ENCODE measurements around the gene PBX1.

PBX1 gene

DNA sequence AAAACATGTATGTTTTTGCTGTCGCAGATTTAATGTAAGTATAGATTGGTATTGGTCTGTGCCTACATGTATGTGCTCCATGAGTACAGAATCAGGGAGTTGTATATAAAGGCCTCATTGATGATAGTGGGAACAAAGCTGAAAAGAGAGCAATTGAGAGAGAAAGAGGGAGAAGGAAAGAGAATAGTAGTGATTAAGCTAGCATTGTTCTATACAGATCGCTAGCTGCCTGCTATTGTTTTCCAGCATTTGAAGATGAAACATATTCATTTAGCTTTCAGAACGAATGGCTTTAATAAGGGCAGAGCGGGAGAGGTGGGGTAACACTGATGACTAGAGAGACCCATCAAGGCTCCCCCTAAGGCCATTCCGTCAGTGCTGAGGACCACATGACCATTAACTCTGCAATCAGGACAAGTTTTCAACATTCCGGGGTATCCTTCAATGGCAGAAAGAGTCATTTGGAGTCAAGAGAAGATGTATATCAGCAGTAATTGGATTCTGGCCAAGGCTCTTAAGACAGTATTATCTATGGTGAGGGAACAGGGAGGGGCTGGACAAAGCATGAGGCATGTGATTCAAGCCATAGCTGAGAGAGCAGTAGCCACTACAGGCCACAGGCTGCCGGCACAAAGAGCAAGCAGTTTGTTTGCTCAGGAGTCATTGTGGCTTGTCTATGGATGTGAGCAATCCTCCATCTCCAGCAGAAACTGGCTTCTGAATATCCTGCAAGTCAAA is 176.5 kb downstream of the PBX1 start:
- no peak for DNase-seq

DNA sequence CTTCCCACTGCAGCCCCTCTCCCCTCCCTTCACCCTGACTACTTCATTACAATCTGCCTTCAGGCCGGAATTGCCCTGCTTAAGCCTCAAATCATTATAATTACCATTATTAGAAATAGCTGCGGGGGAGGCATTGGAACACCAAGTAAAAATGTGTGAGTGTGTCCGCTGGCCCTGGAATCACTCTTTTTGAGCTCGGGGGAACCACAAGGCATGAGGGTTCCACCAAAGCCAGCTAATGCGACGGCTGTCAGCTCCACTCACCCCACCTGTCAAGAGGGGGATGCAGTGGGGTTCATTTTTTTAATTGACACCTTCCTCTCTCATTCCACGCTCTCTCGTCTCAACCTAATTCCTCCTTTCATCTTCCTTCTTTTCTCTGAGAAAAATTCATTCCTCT is 177.2 kb downstream of the PBX1 start:
- no peak for DNase-seq

DNA sequence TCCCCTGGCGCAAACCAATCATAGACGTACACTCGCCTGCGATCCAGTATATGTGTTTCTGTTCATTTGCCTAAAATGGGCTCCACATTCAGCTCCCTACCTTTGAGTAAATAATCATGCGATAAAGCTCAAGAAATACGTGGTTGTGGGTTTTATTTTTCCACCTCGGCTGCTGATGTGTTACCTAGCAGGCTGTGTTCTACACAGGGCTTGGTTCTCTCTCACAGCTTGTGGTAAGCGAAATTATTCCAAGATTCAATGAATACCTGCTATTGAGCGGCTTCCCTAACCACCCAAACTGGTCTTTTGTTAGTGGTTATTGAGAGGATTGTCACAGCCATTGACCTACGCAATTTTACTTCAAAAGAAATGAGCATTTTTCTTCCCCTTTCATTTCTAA is 180.2 kb downstream of the PBX1 start:
- DNase-seq: no peak

DNA sequence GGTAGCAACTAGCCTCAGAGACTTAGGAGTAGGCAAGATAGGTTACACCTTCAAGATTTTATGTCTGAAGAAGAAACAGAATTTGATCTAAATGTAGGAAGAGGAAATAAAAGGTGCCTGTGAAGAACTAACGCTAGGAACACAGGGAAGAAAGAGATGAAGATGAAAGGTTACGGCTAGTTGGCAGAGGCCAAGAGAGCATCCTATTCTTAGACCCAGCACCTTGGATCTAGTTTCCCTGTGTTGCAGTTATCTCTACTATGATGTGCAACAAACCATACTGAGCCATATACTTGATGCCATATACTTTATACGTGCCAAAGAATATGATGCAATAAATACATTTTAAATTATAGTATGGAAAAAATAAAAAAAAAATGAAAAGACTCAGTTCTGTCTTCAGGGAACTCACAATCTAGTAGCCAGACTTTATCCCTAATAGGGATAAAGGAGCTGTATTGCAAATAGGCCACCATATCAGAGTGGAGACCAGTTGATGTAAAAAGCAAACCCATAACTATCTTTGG is 181.1 kb downstream of the PBX1 start:
- DNase-seq: no peak

DNA sequence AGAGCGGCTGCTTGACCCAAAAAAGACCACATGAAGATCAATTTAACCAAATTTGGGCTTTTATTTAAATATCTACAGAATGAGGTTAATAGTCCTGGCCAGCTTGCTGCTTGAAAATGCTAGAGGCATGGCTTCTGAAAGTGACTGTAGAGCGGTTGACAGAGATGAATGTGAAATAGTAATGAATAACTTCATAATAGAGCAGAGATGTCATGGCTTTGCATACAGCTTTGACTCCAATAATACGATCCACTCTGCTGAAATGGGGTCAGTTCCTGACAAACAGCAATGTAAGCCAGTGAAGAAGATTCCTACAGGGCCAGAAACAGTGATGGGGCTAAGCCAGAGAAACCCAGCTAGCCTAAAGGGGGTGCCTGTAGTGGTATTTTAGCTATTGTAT is 183.8 kb downstream of the PBX1 start:
- DNase-seq: no peak

DNA sequence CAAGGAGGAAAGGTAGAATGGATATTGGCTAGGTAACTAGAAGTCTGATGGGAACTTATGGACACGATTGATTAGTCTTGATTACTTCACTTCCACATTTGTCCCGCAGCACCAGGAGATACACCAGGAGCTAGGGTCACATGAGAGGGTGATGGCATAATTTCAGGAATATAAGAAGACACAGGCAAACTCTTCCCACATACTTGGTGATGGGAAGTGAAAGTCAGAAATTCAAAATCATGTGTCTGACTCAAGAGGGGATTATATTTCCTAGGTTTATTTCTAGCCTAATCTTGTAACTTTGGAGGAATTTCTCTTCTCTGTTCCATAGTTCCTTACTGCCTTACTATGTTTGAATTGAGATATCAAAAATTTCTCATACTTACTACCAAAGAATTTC is 185.0 kb downstream of the PBX1 start:
- no peak for DNase-seq

DNA sequence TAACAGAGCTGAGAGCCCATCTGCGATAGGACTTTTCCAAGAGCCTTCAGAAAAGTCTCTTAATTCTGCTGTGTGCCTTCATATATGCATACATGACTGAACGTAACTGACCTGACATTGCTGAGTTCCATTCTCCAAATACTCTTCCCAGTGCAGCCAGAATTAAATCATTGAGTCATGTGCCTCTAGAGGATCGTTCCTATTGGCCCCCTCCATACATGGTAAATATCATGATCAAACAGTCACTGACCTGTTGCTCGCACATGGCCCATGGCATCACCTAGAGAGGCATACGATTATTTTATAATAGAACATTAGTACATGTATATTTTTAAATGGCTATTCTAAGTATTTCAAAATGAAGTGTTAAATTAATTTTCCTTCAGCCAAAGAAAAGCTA is 186.8 kb downstream of the PBX1 start:
- DNase-seq: no peak

DNA sequence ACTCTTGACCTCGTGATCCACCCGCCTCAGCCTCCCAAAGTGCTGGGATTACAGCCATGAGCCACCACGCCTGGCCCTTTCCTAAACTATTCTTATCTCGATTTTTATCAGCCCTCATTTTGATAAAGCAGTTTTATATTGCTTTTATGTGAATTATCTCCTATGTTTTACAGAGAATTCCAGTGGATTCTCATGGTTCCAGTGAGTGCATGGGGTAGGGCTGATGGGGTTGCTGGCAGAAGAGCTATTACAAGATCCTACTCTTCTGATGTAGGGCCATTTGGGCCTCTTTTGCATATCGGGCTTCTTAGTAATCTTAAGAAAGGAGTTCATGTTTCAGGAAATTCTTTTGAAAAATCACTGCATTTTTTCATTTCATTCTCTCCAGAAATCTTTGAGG is 187.6 kb downstream of the PBX1 start:
- no peak for DNase-seq

DNA sequence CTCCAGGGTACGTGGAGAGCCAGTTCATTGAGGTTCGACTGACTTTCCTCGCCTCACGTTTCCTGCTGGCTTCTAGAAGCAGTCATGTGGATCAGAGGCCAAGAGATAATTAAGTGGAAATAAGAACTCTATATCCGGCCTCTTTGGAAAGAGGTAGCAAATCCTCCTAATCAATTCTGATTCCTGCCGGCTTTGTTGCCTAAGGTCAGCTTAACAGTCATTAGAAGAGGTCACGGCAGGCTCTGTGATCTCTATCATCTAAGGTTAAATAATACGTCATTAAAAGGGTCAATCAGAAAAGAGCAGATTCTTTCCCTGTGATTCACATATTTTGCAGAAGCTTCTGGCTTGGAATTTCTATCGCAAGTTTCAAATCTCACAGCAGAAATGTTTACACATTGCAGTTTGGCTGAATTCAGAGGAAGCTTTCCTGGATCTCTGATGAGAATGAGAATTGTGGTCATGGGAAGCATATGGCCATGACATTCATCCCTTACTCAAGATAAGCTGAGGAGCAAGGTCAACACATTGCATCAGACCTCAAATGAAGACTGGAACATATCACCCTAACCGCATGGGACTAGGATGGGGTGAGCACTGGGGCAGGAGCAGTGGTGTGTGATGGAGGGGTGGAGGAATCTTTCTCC is 189.4 kb downstream of the PBX1 start:
- no peak for DNase-seq

DNA sequence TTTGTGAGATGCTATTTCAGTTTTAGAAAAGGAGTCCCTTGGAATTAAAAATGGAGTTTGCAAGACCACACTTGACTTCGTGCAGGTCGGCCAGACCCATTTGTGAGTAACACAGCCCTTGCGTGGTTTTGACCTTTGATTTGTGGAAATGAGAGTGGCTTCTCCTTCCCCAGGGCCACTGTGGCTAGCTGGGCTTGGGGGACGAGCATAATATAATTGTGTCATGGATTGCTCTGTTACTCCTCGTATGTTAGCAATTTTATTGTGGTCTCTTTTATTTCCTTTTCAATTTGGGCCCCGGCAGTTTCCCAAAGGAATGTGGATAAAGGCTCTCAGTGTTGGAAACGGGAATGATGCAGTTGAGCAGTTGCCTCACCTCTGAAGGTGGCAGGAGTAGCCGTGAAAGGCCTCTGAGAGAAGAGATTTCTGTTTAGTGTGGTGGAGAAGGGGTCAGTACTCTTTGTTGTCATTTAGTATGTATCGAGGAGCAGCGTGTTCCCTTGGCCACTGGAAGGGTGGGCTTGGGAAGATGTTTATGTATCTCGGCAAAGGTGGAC is 194.6 kb downstream of the PBX1 start:
- DNase-seq: no peak

DNA sequence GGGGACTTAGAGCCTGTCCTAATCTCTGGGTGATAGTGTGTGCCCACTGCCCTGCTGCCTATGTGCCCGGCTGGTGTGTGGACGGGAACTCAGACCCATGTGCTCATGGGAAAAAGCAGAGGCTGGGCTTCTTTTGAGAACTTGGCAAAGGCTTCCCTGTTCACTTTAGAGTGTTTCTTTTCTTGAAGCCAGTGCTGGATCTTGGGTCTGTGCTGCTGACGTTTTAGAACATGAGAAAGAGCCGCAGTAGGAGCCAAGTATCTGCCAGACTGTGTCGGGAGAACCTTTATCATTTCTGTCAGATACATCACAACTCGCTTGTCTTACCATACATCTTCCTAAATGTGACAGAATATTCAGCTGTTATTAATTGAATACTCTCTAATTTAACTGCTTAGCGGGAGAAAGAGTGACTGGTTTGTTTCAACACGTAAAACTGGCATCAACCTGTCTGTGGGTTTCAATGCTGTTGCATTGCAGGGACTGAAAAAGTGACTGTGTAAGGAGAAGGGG is 195.2 kb downstream of the PBX1 start:
- DNase-seq: no peak

DNA sequence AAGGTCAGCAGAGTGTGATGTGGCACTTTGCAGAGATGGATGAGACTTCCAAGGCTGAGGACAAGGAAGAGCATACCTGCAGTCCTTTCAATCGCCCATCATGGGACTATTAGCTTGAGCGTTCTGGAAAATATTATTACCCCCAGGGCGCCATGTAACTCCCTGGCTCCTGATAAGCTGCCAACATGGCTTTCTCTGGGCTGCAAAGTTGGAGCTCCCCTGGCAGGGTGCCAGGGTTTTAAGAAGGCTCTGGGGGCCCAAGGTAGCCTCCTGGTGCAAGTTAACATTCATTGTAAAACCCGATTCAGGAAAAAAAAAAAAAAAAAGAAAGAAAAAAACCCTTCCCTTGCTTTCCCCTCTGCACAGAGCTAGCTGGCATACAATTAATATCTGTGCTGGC is 196.7 kb downstream of the PBX1 start:
- DNase-seq: no peak

DNA sequence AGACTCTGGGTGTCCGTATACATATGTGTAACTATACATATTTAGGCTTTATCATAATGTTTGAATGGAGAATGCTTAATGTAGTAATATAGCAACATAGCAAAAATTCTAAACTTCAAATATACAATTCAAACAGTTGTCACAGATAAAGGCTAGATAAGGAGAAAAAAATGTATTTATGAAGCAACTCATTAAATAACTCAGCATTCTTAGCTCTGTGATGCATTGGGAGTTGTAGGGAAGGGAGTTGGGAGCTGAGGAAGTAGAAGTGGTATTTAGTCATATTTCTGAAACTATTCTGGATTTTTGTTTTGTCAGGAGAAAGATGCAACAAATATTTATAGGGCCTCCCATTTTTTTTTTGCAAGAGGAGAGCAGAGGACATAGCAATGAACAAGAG is 197.8 kb downstream of the PBX1 start:
- no peak for DNase-seq

DNA sequence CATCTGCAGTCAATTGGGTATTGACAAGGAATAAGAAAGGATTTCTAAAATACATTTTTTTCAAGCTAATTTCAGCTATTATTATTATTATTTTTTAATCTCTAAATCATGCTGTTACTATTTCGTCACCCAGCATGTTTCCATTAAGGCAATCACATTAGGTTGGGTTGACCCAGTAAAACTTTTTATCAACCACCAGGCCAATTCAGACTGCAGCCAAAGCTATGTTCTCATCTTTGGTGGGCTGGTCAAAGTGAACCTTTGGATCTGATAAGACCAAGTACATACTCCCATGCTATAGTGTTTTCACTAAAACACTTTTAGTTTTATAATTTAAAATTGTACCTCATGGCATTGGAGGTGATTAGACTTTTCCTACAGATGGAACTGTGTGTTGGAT is 198.6 kb downstream of the PBX1 start:
- no peak for DNase-seq

DNA sequence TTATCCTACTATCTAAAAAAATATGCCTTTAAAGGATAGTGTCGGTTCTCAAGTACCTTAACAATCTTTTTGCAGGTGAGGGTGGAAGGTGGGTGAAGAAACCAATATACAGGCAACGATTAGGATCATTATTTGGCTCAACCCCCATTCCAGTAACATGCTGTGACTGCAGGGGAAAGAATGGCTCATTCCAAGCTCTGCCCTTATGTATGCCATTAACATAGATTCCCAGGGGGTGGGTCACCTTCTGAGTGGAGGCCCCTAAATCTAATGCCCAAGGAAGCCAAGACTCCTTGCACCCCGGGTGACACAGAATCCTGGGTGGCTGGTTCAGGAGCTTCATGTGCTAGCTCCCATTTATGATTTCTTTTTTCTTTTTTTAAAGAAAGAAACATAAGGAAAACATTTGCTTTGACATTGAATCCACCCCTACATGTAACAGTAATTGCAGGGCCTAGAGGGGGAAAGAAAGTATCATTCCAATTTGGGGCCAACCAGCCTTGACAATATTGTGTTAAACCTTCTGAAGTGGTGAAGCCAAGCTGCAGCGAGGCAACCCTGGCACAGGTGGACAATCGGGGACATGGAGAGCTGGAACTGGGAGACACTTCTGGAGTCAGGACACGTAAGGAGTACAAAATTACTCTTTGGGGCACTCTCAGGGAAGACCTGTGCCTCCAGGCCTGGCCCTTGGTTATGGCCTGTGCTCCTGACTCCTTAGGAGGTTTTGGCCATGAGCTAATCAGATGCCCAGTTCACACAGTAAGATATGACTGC is 200.3 kb downstream of the PBX1 start:
- DNase-seq: no peak

DNA sequence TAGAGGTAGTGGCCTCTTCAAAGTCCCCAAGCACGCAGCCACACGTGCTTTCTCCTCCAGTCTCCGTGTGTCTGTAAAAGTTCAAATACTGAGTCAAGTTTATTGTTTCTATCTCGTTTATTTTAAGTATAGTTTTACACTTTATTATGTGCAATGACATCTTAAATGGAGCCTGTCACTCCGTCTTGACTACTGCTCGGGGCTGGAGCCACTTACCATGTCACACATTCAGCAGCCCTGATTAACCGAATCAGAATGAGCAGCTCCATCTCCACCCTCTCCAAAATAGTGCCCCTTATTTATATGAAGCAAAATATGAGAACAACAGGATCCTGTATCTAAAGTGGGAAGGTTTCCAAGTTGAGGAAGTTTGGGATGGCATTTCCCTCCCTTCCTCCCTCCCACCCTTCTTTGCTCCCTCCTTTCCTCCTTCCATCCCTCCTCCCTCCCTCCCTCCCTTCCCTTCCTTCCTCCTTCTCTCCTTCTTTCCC is 201.0 kb downstream of the PBX1 start:
- DNase-seq: no peak

DNA sequence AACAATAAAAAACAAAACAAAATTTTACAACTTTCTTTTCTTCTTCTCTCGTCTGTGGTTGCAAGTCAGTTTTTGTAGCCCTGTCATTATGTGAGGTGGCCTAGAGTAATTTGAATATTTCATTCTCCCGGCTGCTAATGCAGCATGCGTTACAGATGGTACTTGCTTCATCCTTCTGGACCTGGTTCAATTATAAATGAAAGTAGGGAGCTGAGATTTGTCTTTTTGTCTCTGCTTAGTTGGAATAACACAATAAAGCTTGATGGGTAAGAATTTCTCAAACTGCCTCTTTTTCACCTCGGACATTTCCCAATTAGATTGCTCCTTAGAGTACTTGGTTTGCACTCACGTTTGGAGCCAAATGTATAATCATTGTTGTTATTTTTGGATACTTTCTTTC is 201.6 kb downstream of the PBX1 start:
- DNase-seq: no peak

DNA sequence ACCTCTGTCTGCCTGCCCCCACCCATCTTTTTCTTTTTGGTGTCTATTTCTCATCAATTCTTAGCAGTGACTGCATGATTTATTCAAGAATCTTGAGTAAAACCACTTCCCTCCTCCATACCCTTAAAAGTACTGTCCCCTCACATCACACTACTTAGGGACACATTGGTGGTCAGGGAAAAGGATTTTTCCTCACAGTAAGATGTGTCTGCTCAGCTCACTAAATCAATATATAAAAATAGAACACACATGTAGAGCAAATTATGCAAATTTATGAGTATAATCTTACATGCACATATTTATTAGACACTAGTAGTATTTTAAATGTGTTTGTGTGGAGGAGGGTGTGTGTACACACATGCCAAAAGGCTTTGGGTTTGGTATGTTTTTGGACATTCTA is 202.0 kb downstream of the PBX1 start:
- no peak for DNase-seq

DNA sequence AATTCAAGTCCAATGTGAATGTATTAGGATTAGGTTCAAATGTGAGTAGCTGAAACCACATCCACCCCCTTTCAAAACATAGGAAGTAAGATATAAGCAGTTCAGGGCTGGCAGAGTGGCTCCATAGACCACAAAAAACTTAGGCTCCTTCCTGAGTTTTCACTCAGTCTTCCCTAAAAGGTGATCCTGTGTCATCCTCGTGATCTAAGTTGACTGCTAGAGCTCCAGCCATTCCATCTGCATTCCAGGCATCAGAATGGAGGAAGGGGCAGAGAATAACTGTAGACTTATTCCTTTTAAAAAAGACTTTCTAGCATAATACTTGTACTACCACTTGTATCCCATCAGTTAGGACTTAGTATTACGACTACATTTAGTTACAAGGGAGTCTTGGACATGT is 204.1 kb downstream of the PBX1 start:
- no peak for DNase-seq

DNA sequence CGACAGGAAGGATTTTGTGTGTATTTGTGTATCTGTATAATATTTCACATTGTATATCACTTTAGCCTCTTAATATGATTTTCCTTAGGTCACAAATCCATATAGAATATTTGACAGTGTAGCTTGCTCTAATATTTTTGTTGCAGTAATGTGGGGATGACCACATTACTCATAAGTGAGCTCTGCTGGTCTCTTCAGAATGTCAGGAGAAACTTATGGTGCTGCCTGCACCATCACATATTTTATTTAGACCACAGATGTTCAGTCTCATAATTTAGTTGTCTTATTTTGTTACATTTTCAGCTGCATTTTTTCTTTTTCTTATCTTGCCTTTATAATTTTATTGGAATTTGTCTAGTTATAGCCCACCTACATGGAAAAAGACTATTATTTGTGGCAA is 205.3 kb downstream of the PBX1 start:
- DNase-seq: no peak

DNA sequence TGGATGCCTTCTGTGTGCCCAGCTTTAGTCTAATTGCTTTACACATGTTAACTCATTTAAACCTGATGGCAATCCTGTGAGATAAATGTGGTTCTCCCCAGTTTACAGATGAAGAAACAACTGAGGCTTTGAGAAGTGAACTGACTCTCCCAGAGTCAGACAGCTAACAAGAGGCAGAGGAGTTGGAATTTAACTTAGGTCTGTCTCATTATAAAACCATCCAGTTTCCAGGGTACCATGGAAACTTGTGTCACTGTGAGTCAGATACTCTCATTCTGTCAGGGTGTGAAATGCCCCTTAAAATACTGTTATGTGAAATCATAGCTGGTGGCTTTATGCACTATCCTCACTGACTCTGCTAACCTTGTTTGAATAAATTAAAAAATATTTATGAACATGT is 206.6 kb downstream of the PBX1 start:
- DNase-seq: no peak

DNA sequence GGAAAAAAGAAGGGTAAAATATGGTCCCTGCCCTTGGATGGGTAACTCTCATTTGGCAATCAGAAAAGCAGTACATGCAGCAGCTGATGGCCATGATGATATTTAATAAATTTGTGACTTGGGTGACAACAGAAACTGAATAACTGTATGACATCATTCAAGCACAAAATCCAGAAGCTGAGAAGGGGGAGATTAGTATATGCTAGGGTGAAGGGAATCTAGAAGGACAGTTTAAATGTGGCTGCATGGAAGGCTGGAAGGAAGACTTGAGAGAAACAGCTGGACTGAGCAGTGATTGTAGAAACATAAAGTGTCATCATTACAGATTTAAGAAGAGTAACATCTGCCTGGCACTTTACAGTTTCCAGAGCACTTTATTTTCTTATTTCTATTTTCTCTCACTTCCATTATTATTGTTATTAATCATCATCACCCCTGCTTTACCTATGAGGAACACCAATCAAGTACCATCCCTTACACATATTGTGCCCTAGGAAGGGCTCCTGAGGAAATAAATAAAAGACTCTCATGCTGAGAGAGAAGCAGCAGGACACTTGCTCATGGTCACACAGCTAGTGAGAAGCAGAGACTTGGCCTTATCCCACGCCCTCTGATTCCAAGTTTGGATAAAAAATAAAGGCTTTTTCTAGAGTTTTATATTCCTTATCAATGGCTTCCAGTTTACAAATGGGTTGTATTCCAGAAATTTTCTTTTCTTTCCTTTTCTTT is 207.2 kb downstream of the PBX1 start:
- no peak for DNase-seq

Data from activated gamma-delta T cell treated with Interleukin-2 at 50 U/mL for 16 hours (primary cell).